ENCODE data around the gene GNRH2.

DNA sequence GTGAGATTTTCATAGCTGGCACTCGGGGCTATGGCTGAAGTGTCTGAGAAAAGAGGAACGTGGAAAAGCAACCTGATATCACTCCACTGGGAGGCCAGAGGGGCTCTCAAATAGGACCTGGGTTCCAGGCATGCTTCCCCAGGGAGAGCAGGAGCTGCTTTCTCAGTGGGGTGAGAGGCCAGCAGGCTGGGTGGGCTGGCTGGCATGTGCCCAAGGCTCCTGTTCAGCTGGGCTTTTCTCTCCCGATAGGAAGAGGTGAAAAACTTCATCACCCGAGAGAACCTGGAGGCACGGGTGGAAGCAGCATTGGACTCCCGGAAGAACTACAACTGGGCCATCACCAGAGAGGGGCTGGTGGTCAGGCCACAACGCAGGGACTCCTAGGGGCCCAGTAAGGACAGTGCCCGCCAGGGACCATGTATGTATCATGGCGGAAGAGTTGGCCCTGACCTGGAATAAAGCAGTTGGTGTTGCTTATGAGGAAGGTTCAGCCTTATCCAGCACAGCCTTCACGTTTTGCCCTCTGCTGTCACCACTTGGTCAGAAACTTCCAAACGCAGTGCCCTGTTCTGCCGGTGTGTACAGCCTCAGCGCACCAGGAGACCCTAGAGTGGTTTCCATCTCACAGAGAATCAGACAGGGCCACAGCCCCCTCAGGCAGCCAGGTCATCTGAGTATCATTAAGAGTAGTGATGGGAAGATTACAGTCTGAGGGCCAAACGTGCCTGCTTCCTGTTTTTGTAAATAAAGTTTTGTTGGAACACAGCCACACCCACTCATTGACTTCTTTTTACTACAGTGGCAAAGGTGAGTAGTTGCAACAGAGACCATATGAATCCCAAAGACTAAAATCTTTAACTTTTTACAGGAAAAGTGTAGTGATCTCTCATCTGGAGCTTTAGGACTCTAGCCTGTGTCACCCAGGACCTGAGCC lies 4.3 kb downstream of the GNRH2 start:
- TF ChIP-seq, protein P1, sequence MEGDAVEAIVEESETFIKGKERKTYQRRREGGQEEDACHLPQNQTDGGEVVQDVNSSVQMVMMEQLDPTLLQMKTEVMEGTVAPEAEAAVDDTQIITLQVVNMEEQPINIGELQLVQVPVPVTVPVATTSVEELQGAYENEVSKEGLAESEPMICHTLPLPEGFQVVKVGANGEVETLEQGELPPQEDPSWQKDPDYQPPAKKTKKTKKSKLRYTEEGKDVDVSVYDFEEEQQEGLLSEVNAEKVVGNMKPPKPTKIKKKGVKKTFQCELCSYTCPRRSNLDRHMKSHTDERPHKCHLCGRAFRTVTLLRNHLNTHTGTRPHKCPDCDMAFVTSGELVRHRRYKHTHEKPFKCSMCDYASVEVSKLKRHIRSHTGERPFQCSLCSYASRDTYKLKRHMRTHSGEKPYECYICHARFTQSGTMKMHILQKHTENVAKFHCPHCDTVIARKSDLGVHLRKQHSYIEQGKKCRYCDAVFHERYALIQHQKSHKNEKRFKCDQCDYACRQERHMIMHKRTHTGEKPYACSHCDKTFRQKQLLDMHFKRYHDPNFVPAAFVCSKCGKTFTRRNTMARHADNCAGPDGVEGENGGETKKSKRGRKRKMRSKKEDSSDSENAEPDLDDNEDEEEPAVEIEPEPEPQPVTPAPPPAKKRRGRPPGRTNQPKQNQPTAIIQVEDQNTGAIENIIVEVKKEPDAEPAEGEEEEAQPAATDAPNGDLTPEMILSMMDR (IDR thresholded peaks at IDR 0.05) = no peak
- TF ChIP-seq EZH2 (IDR thresholded peaks at IDR 0.05; ENCODE audit: borderline replicate concordance, insufficient read depth, low read depth, low read length, poor library complexity, severe bottlenecking) = no peak
